ENCODE results near the gene POLRMT.

DNA sequence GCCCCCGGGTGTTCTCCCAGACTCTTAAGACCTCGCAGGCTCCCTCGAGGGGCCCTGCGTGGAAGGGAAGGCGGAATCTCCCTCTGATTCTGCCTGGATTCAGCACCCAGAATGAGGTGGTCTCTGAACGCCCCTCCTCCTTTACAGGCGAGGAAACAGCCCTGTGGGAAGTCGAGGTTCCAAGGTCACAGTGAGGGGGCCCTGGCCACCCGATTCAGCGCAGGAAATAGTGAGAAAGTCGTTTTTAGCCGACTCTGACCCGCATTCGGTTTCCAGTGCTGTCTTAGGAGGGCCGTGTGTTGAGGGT lies 59.9 kb downstream of the POLRMT start:
- TF ChIP-seq, protein P1, sequence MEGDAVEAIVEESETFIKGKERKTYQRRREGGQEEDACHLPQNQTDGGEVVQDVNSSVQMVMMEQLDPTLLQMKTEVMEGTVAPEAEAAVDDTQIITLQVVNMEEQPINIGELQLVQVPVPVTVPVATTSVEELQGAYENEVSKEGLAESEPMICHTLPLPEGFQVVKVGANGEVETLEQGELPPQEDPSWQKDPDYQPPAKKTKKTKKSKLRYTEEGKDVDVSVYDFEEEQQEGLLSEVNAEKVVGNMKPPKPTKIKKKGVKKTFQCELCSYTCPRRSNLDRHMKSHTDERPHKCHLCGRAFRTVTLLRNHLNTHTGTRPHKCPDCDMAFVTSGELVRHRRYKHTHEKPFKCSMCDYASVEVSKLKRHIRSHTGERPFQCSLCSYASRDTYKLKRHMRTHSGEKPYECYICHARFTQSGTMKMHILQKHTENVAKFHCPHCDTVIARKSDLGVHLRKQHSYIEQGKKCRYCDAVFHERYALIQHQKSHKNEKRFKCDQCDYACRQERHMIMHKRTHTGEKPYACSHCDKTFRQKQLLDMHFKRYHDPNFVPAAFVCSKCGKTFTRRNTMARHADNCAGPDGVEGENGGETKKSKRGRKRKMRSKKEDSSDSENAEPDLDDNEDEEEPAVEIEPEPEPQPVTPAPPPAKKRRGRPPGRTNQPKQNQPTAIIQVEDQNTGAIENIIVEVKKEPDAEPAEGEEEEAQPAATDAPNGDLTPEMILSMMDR (IDR thresholded peaks at IDR 0.05 in 4 of 5, conservative IDR thresholded peaks at IDR 0.05 in 1 of 5): no peak
- peak; percentile 48 to 60 for TF ChIP-seq POLR2A (IDR thresholded peaks at IDR 0.05)
